Mucosa of rectum (tissue), 2 donors: ENCODE results near the gene TBX5.

Source experiments
- H3K27ac ChIP-seq, 2 donors: one replicate each; pipeline ENCODE4 v1.7.0; 2013; ENCODE audit warnings: inconsistent platforms in 2 of 2, low read depth in 2 of 2, low read length in 2 of 2
- H3K27me3 ChIP-seq, 2 donors: one replicate each; pipeline ENCODE4 v1.7.0; 2013; ENCODE audit warnings: low read length in 2 of 2; ENCODE audit not compliant: control insufficient read depth in 2 of 2, insufficient read depth in 2 of 2
- H3K36me3 ChIP-seq, 2 donors: one replicate each; pipeline ENCODE4 v1.7.0; 2013; ENCODE audit warnings: low read length in 2 of 2; ENCODE audit not compliant: control insufficient read depth in 2 of 2, insufficient read depth in 2 of 2
- H3K4me1 ChIP-seq, 2 donors: one replicate each; pipeline ENCODE4 v1.7.0; 2013; ENCODE audit warnings: low read length in 2 of 2, mild to moderate bottlenecking in 1 of 2; ENCODE audit not compliant: control insufficient read depth in 2 of 2, insufficient read depth in 2 of 2
- H3K4me3 ChIP-seq, 2 donors: one replicate each; pipeline ENCODE4 v1.7.0; 2013; ENCODE audit warnings: low read length in 2 of 2
- H3K9ac ChIP-seq, 2 donors: one replicate each; pipeline ENCODE4 v1.7.0; 2013; ENCODE audit warnings: low read length in 2 of 2, low read depth in 1 of 2, mild to moderate bottlenecking in 1 of 2
- H3K9me3 ChIP-seq, 2 donors: one replicate each; pipeline ENCODE4 v1.7.0; 2013; ENCODE audit warnings: low read length in 2 of 2; ENCODE audit not compliant: control insufficient read depth in 2 of 2
- donor health status: healthy.
- donor health status: Normal muscosa, but diverticular disease.

TBX5 gene

DNA sequence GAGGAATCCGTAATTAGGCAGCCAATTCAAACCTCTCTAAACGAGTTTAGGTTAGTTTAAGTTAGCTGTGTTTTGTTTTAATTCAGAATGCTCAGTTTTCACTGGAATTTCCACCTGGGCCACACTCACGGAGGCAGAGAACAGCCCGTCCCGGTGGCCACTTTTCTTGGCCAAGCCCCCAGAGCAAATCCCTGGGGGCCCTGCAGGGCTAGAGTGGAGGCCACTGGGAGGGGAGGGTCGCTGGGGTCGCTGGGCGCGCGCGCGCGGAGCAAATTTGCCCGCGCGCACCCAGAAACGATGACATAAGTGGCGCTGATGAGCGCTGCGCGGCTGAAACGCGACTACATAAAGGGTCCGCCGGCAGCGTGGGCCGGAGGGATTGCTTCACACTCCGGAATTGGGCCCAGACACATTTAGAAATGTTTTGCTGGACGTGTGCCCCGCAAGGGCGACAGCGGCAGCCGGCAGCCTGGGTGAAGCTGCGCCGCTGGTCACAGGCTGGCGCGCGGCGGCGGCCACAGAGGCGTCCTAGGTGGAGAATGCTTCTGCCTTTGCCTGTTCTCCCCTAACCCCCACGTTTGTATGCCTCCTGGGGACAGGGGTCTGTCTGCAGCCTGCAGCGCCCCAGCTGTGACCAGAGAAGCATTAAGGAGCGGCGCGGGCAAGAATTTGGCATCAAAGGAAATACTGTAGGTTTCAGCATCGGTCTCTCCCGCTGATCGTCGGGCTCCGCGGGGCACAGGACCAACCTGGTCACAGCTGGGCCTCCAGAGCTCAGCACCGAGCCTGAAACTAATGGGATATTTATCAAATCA is 37.9 kb upstream of the TBX5 start:
- Histone ChIP-seq H3K9me3 (no peaks in the 10 kb centered on the region), H3K36me3 (no peaks in the 10 kb centered on the region), H3K4me3 (no peak overlapping the region), H3K9ac (no peak overlapping the region), H3K27me3 (peaks cover 53 to 62% of the 10 kb centered on the region in 2 donors), H3K4me1 (no peaks in the 10 kb centered on the region), H3K27ac (no peak overlapping the region)

DNA sequence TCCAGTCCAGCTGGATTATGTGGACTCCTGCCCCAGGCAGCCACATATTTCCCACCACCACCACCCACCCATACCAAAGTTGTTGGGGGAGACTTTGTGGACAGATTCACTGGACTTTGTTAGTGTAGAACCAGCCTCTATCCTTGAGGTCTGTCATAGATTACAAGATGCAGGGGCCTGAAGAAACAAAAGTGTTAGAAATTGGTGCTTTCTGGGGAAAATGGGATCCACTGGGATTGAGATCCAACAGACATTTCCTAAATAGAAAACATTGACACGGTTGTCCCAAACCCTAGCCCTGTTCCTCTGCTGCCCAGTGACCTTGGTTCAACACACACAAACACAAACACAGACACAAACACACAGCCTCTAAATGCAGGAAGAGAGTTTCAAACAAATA is 36.6 kb upstream of the TBX5 start:
- no peaks in the 10 kb centered on the region for H3K36me3 ChIP-seq

DNA sequence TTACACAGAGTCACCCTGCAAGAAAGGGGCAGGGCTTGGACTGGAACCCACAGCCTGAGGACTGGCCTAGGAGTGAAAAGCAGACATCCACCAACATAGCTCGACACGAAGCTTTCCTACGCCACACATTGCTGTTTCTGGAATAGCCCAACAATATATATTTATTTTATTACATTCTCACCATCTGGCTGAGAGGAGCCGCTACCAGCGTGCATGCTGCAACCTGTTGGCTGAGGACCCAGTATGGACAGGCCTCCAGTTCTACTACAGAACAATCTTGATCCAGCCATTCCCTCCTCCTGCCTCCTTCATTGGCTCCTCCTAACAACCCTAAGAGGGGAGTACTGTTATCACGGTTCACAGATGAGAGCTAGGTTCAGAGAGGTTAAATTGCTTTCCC is 35.6 kb upstream of the TBX5 start:
- Histone ChIP-seq H3K27me3 (peaks cover 49 to 50% of the 10 kb centered on the region in 2 donors), H3K9me3 (no peaks in the 10 kb centered on the region), H3K4me3 (no peak overlapping the region), H3K4me1 (no peaks in the 10 kb centered on the region), H3K36me3 (no peaks in the 10 kb centered on the region), H3K9ac (no peak overlapping the region), H3K27ac (no peak overlapping the region)

More for the DNA sequence above, 36.6 kb upstream of the TBX5 start:
- Histone ChIP-seq H3K9me3 (no peaks in the 10 kb centered on the region), H3K27ac (no peak overlapping the region), H3K4me1 (no peaks in the 10 kb centered on the region), H3K9ac (no peak overlapping the region), H3K27me3 (peaks cover 54 to 55% of the 10 kb centered on the region in 2 donors), H3K4me3 (no peak overlapping the region)

DNA sequence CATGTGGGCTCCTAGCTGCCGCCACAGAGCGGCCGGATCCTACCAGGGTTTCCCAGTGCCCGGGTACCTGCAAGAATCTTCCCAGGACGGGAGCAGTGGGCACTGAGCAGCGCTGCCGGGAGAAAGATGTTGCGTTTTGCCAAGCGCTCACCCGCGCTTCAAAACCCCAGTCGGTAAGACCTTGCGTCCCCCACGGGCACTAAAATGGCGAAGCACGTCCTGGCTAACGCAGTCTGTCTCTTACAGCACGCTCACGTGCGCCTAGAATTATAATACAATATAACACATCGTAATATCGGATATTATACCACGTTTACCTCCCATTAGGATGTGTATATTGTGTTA is 35.1 kb upstream of the TBX5 start:
- Histone ChIP-seq H3K36me3 (no peaks in the 10 kb centered on the region), H3K9ac (no peak overlapping the region), H3K27ac (no peak overlapping the region), H3K4me3 (no peak overlapping the region), H3K27me3 (peaks cover 46 to 49% of the 10 kb centered on the region in 2 donors), H3K9me3 (no peaks in the 10 kb centered on the region), H3K4me1 (no peaks in the 10 kb centered on the region)

DNA sequence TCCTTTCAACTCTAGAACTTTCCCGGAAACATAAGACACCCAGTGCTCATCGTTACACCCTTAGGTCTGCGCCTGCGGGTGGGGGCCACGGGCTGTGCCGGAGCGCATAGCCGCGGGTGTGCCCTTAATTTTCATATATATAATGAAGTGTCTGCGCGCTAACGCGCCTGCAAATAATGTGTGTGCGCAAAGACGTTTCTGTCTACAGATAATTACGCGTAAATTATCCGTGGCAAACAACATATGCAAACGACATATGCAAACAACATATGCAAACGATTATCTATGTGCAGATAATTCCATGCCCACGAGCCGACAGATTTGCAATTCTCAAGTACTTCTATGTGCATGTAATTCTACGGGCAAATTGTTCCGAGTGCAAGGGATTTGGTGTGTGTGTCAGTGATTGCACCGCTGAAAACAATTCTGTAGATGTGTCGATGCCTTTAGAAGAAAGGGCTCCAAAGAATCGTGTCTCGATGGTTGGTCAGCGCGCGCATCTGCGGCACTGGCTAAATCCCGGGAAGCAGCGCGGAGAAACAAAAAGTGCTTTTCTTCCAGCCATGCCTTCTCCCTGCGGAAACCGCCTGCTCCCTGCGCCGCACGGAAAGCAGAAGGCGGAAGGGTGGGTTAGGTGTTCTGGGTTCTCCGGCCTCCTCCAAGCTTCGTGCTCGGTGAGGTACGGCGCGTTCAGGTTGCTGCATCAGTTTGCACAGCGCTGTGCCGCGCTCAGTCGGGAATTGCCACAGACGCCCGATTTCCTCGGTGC is 34.5 kb upstream of the TBX5 start:
- Histone ChIP-seq H3K9me3 (no peaks in the 10 kb centered on the region), H3K27ac (no peak overlapping the region), H3K36me3 (no peaks in the 10 kb centered on the region), H3K4me3 (no peak overlapping the region), H3K27me3 (peaks cover 46% of the 10 kb centered on the region in 2 donors), H3K4me1 (no peaks in the 10 kb centered on the region), H3K9ac (no peak overlapping the region)

DNA sequence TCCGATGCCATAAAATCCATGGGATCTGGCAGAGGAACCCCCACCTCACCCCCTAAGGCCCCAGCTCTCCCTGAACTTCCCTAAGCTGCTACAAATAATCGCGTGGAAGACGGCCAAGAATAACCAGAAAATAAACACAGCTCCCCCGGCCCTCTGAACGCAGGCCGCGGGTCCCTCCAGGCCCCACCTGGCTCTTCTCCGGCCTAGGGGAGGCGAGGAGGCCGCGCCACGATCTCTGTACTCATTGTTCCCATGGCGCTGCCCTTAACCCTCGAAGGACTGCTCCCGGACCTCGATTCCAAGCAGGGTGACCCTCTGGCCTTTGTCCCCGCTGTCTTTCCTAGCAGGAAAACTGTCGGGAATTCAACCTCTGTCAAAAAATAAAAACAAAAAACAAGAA is 33.9 kb upstream of the TBX5 start:
- Histone ChIP-seq H3K9ac (no peak overlapping the region), H3K36me3 (no peaks in the 10 kb centered on the region), H3K9me3 (no peaks in the 10 kb centered on the region), H3K4me1 (no peaks in the 10 kb centered on the region), H3K27me3 (peaks cover 44 to 46% of the 10 kb centered on the region in 2 donors), H3K4me3 (no peak overlapping the region), H3K27ac (no peak overlapping the region)

GRCh38 chr12:114439261-114439683 is 33.3 kb upstream of the TBX5 start:
- Histone ChIP-seq H3K4me1 (no peaks in the 10 kb centered on the region), H3K27me3 (peaks cover 38 to 41% of the 10 kb centered on the region in 2 donors), H3K9me3 (no peaks in the 10 kb centered on the region), H3K27ac (no peak overlapping the region), H3K4me3 (no peak overlapping the region), H3K36me3 (no peaks in the 10 kb centered on the region), H3K9ac (no peak overlapping the region)

DNA sequence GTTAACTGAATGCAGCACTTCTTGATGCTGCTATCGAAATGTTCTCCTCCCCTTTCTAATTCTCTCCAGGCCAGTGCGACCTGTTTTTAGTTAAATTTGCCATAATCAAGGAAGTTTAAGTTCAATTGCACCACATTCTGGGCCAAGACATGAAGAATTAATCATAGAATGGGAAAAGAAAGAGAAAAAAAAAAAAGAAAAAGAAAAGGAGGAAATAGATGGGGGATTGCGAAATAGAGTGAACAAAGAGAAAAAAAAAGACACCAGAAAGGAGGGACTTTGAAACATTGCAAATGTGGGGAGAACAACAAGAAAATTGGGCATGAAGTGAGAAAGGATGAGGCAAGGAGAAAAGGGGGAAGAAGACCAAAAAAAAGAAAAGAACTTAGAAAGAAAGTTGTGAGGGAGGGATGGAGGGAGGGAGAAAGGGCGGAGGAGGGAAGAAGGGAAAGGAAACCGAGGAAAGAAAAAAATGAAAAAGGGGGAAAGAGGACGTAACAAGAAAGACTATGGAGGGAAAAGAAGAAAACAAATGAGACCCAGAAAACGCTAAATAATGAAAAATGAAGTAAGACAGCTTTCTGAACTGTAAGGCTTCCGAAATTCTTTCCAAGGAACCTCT is 32.8 kb upstream of the TBX5 start:
- Histone ChIP-seq H3K27me3 (peaks cover 33 to 39% of the 10 kb centered on the region in 2 donors), H3K9ac (no peak overlapping the region), H3K36me3 (no peaks in the 10 kb centered on the region), H3K4me3 (no peak overlapping the region), H3K27ac (no peak overlapping the region), H3K9me3 (no peaks in the 10 kb centered on the region), H3K4me1 (no peaks in the 10 kb centered on the region)

DNA sequence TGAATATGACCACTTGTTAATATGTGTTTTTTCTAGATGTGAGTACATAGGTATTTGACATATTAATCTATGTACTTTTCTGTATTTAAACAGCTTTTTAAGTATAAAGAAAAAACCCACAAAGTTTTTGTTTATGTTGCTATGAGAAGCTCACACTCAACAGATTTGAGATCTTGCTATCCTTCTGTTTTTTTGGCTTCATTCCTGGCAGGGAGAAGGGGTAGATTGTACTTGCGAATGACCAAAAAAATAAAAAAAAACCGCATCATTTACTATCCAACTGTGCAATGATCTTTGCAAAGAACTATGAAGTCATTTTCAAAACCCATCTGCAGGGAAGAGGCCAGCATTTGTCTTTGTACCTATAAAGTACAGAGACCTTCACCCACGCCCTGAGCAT is 28.4 kb upstream of the TBX5 start:
- H3K4me3 ChIP-seq, result no peak overlapping the region
- peaks cover 0 to 15% of the 10 kb centered on the region in 2 donors for H3K27me3 ChIP-seq
- H3K9ac ChIP-seq, result no peak overlapping the region
- H3K27ac ChIP-seq, result no peak overlapping the region
- no peaks in the 10 kb centered on the region for H3K4me1 ChIP-seq
- no peaks in the 10 kb centered on the region for H3K36me3 ChIP-seq
- H3K9me3 ChIP-seq, result no peaks in the 10 kb centered on the region

GRCh38 chr12:114431902-114432301 is 26.0 kb upstream of the TBX5 start:
- H3K9me3 ChIP-seq, result no peaks in the 10 kb centered on the region
- no peak overlapping the region for H3K4me3 ChIP-seq
- no peak overlapping the region for H3K9ac ChIP-seq
- no peaks in the 10 kb centered on the region for H3K4me1 ChIP-seq
- H3K27me3 ChIP-seq, result no peaks in the 10 kb centered on the region
- H3K36me3 ChIP-seq, result no peaks in the 10 kb centered on the region
- no peak overlapping the region for H3K27ac ChIP-seq
